Thoracic aorta (tissue), 2 donors: ENCODE data around the gene DHPS. TPM values are rescaled to one million over a fixed set of nuclear protein-coding genes. Genes with fewer than 3 reads are reported as not detected.
"Not testable (repeated sequence)": the region's sequence is repeated elsewhere in the genome, so short reads cannot be mapped to it uniquely, and the experiment has no call there.

ENCODE experiments used
- ATAC-seq: fragments of 150-250 bp; one replicate; pipeline ENCODE4 v1.8.0; 2017; ENCODE audit warnings: low read depth; ENCODE audit not compliant: insufficient number of reproducible peaks, low FRiP score
- DNase-seq: peaks from one replicate; pipeline ENCODE4 v3.0.0-alpha.2; 2020; ENCODE audit warnings: low spot score
- H3K27ac ChIP-seq, 2 donors: fragments of 200-600 bp; sonication (generic); 1 replicate in 1 of 2; 2 replicates in 1 of 2; pipeline ENCODE4 v1.5.1; 2016; ENCODE audit warnings: mild to moderate bottlenecking in 2 of 2, moderate library complexity in 2 of 2
- H3K27me3 ChIP-seq: fragments of 200-600 bp; sonication (generic); replicated peaks from 2 replicates; pipeline ENCODE4 v1.6.0; 2016; ENCODE audit warnings: mild to moderate bottlenecking; ENCODE audit not compliant: insufficient read depth
- H3K36me3 ChIP-seq: fragments of 200-600 bp; sonication (generic); one replicate; pipeline ENCODE4 v1.5.1; 2016
- H3K4me1 ChIP-seq, 2 donors: fragments of 200-600 bp; sonication (generic); 1 replicate in 1 of 2; 2 replicates in 1 of 2; pipeline versions ENCODE4 v1.5.1 to v1.6.0; 2016; ENCODE audit warnings: low read depth in 2 of 2, mild to moderate bottlenecking in 1 of 2; ENCODE audit not compliant: control insufficient read depth in 1 of 2
- H3K4me3 ChIP-seq: fragments of 200-600 bp; sonication (generic); 2 replicates; pipeline ENCODE4 v1.5.1; 2016; ENCODE audit warnings: mild to moderate bottlenecking
- H3K9me3 ChIP-seq: fragments of 200-600 bp; sonication (generic); 2 replicates; pipeline ENCODE4 v1.5.1; 2016
- total RNA-seq, 2 donors: library from RNA; depleted of rRNA; stranded (reverse); fragments of >200 nt; gene quantifications; one replicate each; pipeline versions ENCODE4 v1.1.0 to v1.2.3, GENCODE V29; 2016
- TF ChIP-seq, protein P1 (sequence below): fragments of 200-600 bp; sonication (generic); IDR thresholded peaks from one replicate; pipeline ENCODE4 v1.5.1; 2019; ENCODE audit warnings: antibody characterized with exemption

Gene DHPS
- total RNA-seq, 2 donors from 2014 or later = 101 to 114 TPM

GRCh38 chr19:12712077-12712476, 30.4 kb upstream of the DHPS start:
- TF ChIP-seq, protein P1, sequence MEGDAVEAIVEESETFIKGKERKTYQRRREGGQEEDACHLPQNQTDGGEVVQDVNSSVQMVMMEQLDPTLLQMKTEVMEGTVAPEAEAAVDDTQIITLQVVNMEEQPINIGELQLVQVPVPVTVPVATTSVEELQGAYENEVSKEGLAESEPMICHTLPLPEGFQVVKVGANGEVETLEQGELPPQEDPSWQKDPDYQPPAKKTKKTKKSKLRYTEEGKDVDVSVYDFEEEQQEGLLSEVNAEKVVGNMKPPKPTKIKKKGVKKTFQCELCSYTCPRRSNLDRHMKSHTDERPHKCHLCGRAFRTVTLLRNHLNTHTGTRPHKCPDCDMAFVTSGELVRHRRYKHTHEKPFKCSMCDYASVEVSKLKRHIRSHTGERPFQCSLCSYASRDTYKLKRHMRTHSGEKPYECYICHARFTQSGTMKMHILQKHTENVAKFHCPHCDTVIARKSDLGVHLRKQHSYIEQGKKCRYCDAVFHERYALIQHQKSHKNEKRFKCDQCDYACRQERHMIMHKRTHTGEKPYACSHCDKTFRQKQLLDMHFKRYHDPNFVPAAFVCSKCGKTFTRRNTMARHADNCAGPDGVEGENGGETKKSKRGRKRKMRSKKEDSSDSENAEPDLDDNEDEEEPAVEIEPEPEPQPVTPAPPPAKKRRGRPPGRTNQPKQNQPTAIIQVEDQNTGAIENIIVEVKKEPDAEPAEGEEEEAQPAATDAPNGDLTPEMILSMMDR = peak; percentile 17
- H3K4me1 ChIP-seq, ATAC-seq, H3K27ac ChIP-seq, H3K9me3 ChIP-seq, H3K27me3 ChIP-seq, DNase-seq, H3K4me3 ChIP-seq: not testable (repeated sequence)
- peaks cover 81% of the 10 kb centered on the region for H3K36me3 ChIP-seq

DNA sequence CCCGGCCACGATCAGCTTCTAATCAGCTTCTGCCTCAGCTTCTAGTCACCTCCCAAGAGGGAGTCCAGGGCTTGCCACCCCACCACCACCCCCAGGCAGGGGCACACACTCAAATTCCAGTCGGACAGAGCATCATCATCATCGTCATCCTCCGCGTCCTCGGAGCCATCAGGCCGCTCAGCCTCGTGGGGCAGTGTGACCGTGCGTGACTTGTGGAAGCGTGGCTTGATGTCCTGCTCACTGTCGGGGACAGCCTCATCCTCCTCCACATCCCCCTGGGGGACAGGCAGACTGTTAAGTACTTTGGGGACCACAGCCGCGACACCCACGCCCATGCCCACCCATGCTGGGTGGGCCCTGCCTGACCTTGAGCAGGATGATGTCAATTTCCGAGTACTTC, 29.5 kb upstream of the DHPS start:
- TF ChIP-seq, protein P1 = no peak
- no peak for DNase-seq
- Histone ChIP-seq H3K9me3 (no peaks in the 10 kb centered on the region), H3K27me3 (no peaks in the 10 kb centered on the region), H3K36me3 (peaks cover 85% of the 10 kb centered on the region), H3K27ac (no peak overlapping the region), H3K4me1 (no peaks in the 10 kb centered on the region), H3K4me3 (no peak overlapping the region)
- no peak for ATAC-seq

- no peak overlapping the region for H3K4me3 ChIP-seq
- TF ChIP-seq, protein P1 = no peak
- peaks cover 79% of the 10 kb centered on the region for H3K36me3 ChIP-seq
- H3K27ac ChIP-seq = no peak overlapping the region
- no peaks in the 10 kb centered on the region for H3K9me3 ChIP-seq
- no peaks in the 10 kb centered on the region for H3K4me1 ChIP-seq
- ATAC-seq (no peak), DNase-seq (no peak)
- H3K27me3 ChIP-seq = no peaks in the 10 kb centered on the region
Observed at GRCh38 chr19:12708641-12709040, 27.0 kb upstream of the DHPS start.

- Histone ChIP-seq H3K27me3 (no peaks in the 10 kb centered on the region), H3K4me1 (no peaks in the 10 kb centered on the region), H3K9me3 (no peaks in the 10 kb centered on the region), H3K27ac (no peak overlapping the region), H3K4me3 (no peak overlapping the region), H3K36me3 (peaks cover 82% of the 10 kb centered on the region)
- TF ChIP-seq, protein P1 = no peak
- no peak for ATAC-seq
- DNase-seq = no peak
Observed at GRCh38 chr19:12706332-12706718, 24.6 kb upstream of the DHPS start.

DNA sequence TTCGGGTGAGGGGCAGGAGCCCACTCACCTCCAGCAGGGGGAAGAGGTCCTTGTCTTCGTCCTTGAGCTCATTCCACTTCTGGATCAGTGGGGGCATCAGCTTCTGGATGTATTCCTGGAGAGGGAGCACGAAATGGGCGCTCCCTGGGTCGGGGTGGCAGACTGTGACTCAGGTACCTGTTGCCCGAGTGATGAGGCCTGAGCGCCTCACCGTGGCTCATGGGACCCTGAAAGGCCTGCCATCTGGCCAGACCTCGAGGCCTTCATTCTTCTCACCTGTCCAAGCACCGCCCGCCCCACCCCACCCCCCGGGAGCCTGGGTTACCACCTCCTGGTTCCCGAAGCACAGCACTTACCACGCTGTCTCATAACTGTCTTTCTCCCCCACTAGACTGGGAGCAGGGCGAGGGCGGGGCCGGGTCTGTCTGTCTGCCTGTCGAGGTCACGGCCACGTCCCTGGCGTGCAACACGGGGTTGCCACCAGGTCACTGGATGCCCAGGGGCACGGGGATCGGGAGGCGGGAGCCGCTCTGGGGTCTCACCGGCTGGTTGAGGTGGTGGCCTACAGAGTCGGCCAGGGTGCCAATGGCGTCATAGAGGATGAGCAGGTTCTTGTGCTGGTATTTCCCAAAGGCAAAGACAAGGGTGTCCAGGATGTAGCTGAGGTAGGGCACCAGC, 24.1 kb upstream of the DHPS start:
- Histone ChIP-seq H3K36me3 (peaks cover 82% of the 10 kb centered on the region), H3K27me3 (no peaks in the 10 kb centered on the region), H3K4me1 (no peaks in the 10 kb centered on the region), H3K9me3 (no peaks in the 10 kb centered on the region), H3K27ac (no peak overlapping the region), H3K4me3 (no peak overlapping the region)
- ATAC-seq (no peak), DNase-seq (no peak)
- TF ChIP-seq, protein P1 = no peak
